T-helper 17 cell (primary cell): ENCODE results near the gene BCL2L13. TPM values are rescaled to one million over a fixed set of nuclear protein-coding genes. Genes with fewer than 3 reads are reported as not detected.
"Not testable (repeated sequence)": the region's sequence is repeated elsewhere in the genome, so short reads cannot be mapped to it uniquely, and the experiment has no call there.

Experiments used
- ATAC-seq: fragments of 150-1000 bp; cut with Tn5 transposase; 2 replicates; pipeline ENCODE4 v1.10.0; 2021; ENCODE audit warnings: mild to moderate bottlenecking, moderate library complexity
- DNase-seq, 3 donors: peaks; one replicate each; pipeline versions ENCODE4 v3.0.0 to v3.0.0-alpha.2; 2020 to 2021
- H3K9me3 ChIP-seq: one replicate; pipeline ENCODE4 v1.7.0; 2013; ENCODE audit warnings: low read length, mild to moderate bottlenecking; ENCODE audit not compliant: control insufficient read depth, poor library complexity, severe bottlenecking
- H3K27ac Mint-ChIP-seq: one replicate; pipeline ENCODE4 v1.8.0; 2022; ENCODE audit warnings: mild to moderate bottlenecking, moderate library complexity, mixed read lengths
- H3K27me3 Mint-ChIP-seq: one replicate; pipeline ENCODE4 v1.8.0; 2022; ENCODE audit warnings: mixed read lengths
- H3K36me3 Mint-ChIP-seq: one replicate; pipeline ENCODE4 v1.8.0; 2022; ENCODE audit warnings: low read depth, mixed read lengths
- H3K4me1 Mint-ChIP-seq: one replicate; pipeline ENCODE4 v1.8.0; 2022; ENCODE audit warnings: mild to moderate bottlenecking, mixed read lengths
- H3K4me3 Mint-ChIP-seq: one replicate; pipeline ENCODE4 v1.8.0; 2022; ENCODE audit warnings: mild to moderate bottlenecking, moderate library complexity, mixed read lengths
- total RNA-seq, 4 donors: library from RNA in 2 of 4; stranded (reverse) in 2 of 4; gene quantifications; one replicate each; pipeline ENCODE4 v1.2.3 and lab custom pipeline; 2022 to 2026

Gene BCL2L13
- total RNA-seq, 2 donors from 2014 or later: 18.8 to 21.3 TPM

DNA sequence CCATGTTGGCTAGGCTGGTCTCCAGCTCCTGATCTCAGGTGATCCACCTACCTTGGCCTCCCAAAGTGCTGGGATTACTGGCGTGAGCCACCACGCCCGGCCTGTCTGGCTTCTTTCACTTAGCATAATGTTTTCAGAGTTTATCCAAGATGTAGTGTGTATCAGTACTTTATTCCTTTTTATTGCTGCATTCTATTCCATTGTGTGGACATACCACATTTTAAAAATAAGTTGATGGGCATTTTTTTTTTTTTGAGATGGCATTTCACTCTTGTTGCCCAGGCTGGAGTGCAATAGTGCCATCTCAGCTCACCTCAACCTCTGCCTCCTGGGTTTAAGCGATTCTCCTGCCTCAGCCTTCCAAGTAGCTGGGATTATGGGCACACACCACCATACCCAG is 3.8 kb downstream of the BCL2L13 start:
- H3K36me3 Mint-ChIP-seq, H3K4me3 Mint-ChIP-seq, H3K9me3 ChIP-seq, ATAC-seq, DNase-seq, H3K27me3 Mint-ChIP-seq: not testable (repeated sequence)
- peaks cover 20% of the 10 kb centered on the region for H3K4me1 Mint-ChIP-seq
- peak overlapping the region; percentile 70 for H3K27ac Mint-ChIP-seq

DNA sequence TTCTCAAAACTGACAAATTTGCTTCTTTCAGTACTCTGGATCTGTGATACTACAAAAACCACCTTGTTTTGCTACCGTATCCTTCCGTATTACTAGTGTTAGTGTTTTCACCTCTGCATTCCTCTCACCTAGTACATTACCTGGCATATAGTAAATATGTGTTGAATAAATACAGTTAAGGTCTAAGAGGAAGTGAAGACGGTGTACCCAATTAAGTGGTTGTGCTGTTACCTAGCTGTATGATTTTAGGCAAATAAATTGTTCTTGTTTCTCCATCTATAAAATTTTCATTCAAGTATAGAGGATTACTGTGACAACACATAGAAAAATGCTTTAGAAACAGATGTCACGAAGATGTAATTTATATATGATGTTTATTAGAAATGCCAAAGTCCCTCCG is 8.9 kb downstream of the BCL2L13 start:
- H3K27ac Mint-ChIP-seq: no peak overlapping the region
- peaks cover 6% of the 10 kb centered on the region for H3K4me1 Mint-ChIP-seq
- no peaks in the 10 kb centered on the region for H3K36me3 Mint-ChIP-seq
- H3K4me3 Mint-ChIP-seq: no peak overlapping the region
- DNase-seq (no peak), ATAC-seq (no peak)
- H3K27me3 Mint-ChIP-seq: no peaks in the 10 kb centered on the region
- H3K9me3 ChIP-seq: no peaks in the 10 kb centered on the region

DNA sequence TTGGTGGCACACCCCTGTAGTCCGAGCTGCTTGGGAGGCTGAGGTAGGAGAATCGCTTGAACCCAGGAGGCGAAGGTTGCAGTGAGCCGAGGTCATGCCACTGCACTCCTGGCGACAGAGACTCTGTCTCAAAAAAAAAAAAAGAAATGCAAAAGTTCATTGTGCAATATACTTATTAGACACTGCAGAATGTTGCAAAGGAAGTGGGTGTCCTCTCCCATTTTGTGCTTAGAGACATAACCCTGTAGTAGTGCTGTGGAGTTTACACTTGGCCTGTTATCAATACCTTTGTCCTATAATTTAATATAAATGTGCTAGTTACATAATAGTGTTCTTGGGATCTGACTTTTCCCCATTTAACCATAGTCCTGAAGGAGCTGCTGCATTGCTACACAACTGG is 9.4 kb downstream of the BCL2L13 start:
- Mint-ChIP-seq H3K36me3 (no peaks in the 10 kb centered on the region), H3K27ac (no peak overlapping the region), H3K4me1 (peaks cover 6% of the 10 kb centered on the region), H3K4me3 (no peak overlapping the region), H3K27me3 (no peaks in the 10 kb centered on the region)
- ATAC-seq: no peak
- no peaks in the 10 kb centered on the region for H3K9me3 ChIP-seq
- no peak for DNase-seq

DNA sequence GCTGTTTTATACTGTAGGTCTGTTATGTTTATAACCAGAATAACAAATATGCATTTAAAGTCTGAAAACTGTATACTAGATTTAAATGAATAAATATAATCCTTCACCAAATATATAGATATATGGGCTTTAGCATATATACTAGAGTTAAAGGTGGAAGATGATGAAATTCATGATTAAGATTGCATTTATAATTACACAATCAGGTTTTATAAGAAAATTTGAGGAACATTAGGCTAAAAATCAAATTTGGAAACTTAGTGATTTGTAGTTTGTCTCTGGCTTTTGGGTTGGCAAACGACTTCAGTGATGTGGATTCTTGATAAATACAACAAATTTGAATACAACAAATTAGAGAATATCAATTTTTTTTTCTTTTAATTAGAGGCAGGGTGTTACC is 10.0 kb downstream of the BCL2L13 start:
- H3K9me3 ChIP-seq: no peaks in the 10 kb centered on the region
- Mint-ChIP-seq H3K4me1 (peaks cover 10% of the 10 kb centered on the region), H3K27me3 (no peaks in the 10 kb centered on the region), H3K36me3 (no peaks in the 10 kb centered on the region), H3K4me3 (no peak overlapping the region), H3K27ac (peak overlapping the region; percentile 29)
- ATAC-seq (no peak), DNase-seq (no peak)

- no peak for ATAC-seq
- no peak for DNase-seq
- Mint-ChIP-seq H3K27me3 (no peaks in the 10 kb centered on the region), H3K27ac (peak overlapping the region; percentile 56), H3K4me3 (no peak overlapping the region), H3K36me3 (peaks cover 3% of the 10 kb centered on the region), H3K4me1 (peaks cover 4% of the 10 kb centered on the region)
- H3K9me3 ChIP-seq: no peaks in the 10 kb centered on the region
Observed at GRCh38 chr22:17655289-17655688, 16.7 kb downstream of the BCL2L13 start.

DNA sequence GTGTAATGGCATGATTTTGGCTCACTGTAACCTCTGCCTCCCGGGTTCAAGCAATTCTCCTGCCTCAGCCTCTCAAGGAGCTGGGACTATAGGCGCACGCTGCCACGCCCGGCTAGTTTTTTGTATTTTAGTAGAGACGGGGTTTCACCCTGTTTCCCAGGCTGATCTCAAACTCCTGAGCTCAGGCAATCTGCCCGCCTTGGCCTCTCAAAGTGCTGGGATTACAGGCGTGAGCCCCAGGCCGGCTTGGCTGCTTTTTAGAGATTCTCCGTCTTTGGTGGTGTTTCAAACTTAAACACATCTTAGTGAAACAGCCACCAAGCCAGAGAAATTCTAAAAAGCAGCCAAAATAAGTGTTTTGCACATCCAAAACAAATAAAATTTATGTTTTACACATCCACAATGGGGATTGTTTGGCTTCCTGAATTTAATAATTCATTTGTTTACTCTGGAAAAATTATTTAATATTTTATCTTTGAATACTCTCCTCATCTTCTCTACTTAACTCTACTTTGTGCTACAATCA is 18.4 kb downstream of the BCL2L13 start:
- DNase-seq (no peak), ATAC-seq (no peak)
- Mint-ChIP-seq H3K27me3 (no peaks in the 10 kb centered on the region), H3K27ac (no peak overlapping the region), H3K36me3 (peaks cover 3% of the 10 kb centered on the region), H3K4me1 (peaks cover 4% of the 10 kb centered on the region), H3K4me3 (no peak overlapping the region)
- no peaks in the 10 kb centered on the region for H3K9me3 ChIP-seq

DNA sequence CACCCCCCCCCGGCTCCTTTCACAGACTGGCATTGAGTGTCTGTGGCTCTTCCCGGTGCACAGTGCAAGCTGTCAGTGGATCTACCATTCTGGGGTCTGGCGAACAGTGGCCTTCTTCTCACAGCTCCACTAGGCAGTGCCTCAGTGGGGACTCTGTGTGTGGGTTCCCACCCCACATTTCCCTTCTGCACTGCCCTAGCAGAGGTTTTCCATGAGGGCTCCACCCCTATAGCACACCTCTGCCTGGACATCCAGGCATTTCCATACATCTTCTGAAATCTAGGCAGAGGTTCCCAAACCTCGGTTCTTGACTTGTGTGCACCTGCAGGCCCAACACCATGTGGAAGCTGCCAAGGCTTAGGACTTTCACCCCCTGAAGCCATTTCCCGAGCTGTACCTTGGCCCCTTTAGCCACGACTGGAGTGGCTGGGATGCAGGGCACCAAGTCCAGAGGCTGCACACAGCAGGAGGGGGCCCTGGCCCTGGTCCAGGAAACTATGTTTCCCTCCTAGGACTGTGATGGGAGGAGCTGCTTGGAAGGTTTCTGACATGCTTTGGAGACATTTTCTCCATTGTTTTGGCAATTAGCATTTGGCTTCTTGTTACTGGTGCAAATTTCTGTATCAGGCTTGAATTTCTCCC is 26.0 kb downstream of the BCL2L13 start:
- Mint-ChIP-seq H3K27me3 (no peaks in the 10 kb centered on the region), H3K36me3 (peaks cover 4% of the 10 kb centered on the region), H3K4me1 (peaks cover 4% of the 10 kb centered on the region), H3K27ac (no peak overlapping the region), H3K4me3 (no peak overlapping the region)
- ATAC-seq: no peak
- H3K9me3 ChIP-seq: no peaks in the 10 kb centered on the region
- DNase-seq: no peak

- no peak overlapping the region for H3K4me3 Mint-ChIP-seq
- DNase-seq (no peak), ATAC-seq (no peak)
- H3K27ac Mint-ChIP-seq: no peak overlapping the region
- H3K9me3 ChIP-seq: no peaks in the 10 kb centered on the region
- peaks cover 4% of the 10 kb centered on the region for H3K36me3 Mint-ChIP-seq
- peaks cover 4% of the 10 kb centered on the region for H3K4me1 Mint-ChIP-seq
- no peaks in the 10 kb centered on the region for H3K27me3 Mint-ChIP-seq
Observed at GRCh38 chr22:17665248-17665647, 26.7 kb downstream of the BCL2L13 start.

DNA sequence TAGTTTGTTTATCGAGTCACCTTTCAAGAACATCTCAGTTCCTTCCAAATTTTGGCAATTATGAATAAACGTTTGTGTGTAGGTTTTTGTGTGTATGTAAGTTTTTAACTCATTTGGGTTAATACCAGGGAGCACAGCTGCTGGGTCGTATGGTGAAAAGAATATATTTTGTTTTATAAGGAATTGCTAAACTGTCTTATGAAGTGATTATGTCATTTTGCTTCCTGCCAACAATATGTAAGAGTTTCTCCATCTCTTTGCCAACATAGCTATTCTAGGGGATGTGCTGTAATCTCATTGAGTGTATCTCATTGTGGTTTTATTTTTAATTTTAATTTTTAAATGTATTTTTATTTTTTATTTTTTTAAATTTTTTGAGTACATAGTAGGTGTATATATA is 27.3 kb downstream of the BCL2L13 start:
- ATAC-seq (no peak), DNase-seq (no peak)
- H3K9me3 ChIP-seq: no peaks in the 10 kb centered on the region
- no peak overlapping the region for H3K27ac Mint-ChIP-seq
- peaks cover 4% of the 10 kb centered on the region for H3K4me1 Mint-ChIP-seq
- no peaks in the 10 kb centered on the region for H3K27me3 Mint-ChIP-seq
- no peak overlapping the region for H3K4me3 Mint-ChIP-seq
- H3K36me3 Mint-ChIP-seq: peaks cover 4% of the 10 kb centered on the region

DNA sequence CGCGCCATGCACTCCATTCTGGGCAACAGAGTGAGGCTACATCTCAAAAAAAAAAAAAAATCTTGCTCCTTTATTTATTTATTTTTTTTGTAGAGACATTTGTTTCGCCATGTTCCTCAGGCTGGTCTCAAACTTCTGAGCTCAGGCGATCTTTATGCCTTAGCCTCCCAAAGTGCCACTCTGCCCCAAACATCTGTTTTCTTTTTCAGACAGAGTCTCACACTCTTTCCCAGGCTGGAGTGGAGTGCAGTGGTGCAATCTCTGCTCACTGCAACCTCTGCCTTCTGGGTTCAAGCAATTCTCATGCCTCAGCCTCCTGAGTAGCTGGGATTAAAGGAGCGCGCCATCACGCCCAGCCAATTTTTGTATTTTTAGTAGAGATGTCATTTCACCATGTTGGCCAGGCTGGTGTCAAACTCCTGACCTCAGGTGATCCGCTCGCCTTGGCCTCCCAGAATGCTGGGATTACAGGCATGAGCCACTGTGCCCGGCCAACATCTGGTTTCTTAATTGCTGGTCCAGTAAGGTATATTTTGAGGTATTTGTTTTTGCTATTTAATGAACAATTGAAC is 33.0 kb downstream of the BCL2L13 start:
- H3K36me3 Mint-ChIP-seq, H3K27me3 Mint-ChIP-seq, DNase-seq, H3K27ac Mint-ChIP-seq, H3K9me3 ChIP-seq, ATAC-seq, H3K4me3 Mint-ChIP-seq: not testable (repeated sequence)
- peaks cover 11% of the 10 kb centered on the region for H3K4me1 Mint-ChIP-seq

- ATAC-seq (no peak), DNase-seq (no peak)
- H3K9me3 ChIP-seq: no peaks in the 10 kb centered on the region
- no peaks in the 10 kb centered on the region for H3K27me3 Mint-ChIP-seq
- peaks cover 8% of the 10 kb centered on the region for H3K4me1 Mint-ChIP-seq
- peak overlapping the region; percentile 53 for H3K27ac Mint-ChIP-seq
- H3K36me3 Mint-ChIP-seq: no peaks in the 10 kb centered on the region
- H3K4me3 Mint-ChIP-seq: no peak overlapping the region
Observed at GRCh38 chr22:17672417-17672991, 33.9 kb downstream of the BCL2L13 start.

- H3K9me3 ChIP-seq: no peaks in the 10 kb centered on the region
- Mint-ChIP-seq H3K36me3 (no peaks in the 10 kb centered on the region), H3K4me3 (no peak overlapping the region), H3K27ac (no peak overlapping the region), H3K27me3 (no peaks in the 10 kb centered on the region), H3K4me1 (peaks cover 8% of the 10 kb centered on the region)
- no peak for ATAC-seq
- DNase-seq: no peak
Observed at GRCh38 chr22:17674152-17674551, 35.6 kb downstream of the BCL2L13 start.

GRCh38 chr22:17675584-17675983 is 37.0 kb downstream of the BCL2L13 start:
- Mint-ChIP-seq H3K27me3 (no peaks in the 10 kb centered on the region), H3K4me3 (no peak overlapping the region)
- ATAC-seq: no peak

More at GRCh38 chr22:17675584-17675983, 37.0 kb downstream of the BCL2L13 start:
- no peaks in the 10 kb centered on the region for H3K9me3 ChIP-seq
- DNase-seq: no peak
- Mint-ChIP-seq H3K4me1 (peaks cover 9% of the 10 kb centered on the region), H3K36me3 (no peaks in the 10 kb centered on the region), H3K27ac (no peak overlapping the region)
